HEK293 (cell line): ENCODE results near the gene AMZ1.

Experiments used
- CTCF ChIA-PET: fragments of 350-600 bp; formaldehyde crosslinking; extraction: SDS; loops from one replicate; lab custom pipeline; 2021; ENCODE audit warnings: antibody characterized with exemption; lab: Yijun Ruan, JAX
- POLR2A ChIA-PET: fragments of 300-600 bp; formaldehyde crosslinking; extraction: SDS; loops from one replicate; lab custom pipeline; 2020; ENCODE audit warnings: antibody characterized with exemption, inconsistent platforms; lab: Yijun Ruan, JAX
- H3K27ac ChIP-seq: fragments of 200-500 bp; sonication (Bioruptor generic); 2 replicates; pipeline ENCODE4 v1.5.1; 2014; ENCODE audit warnings: low read depth, low read length, control low read depth, inconsistent platforms; ENCODE audit errors: extremely low read depth
- H3K36me3 ChIP-seq, 2 experiments: fragments of 200-500 bp in 1 of 2; sonication (Bioruptor generic) in 1 of 2; 1 replicate in 1 of 2; 2 replicates in 1 of 2; pipeline ENCODE4 v1.5.1; 2014 to 2017; ENCODE audit warnings: inconsistent platforms in 2 of 2, low read length in 2 of 2; ENCODE audit not compliant: control insufficient read depth in 2 of 2, insufficient read depth in 1 of 2
- H3K4me1 ChIP-seq: fragments of 200-500 bp; sonication (Bioruptor generic); 2 replicates; pipeline ENCODE4 v1.5.1; 2014; ENCODE audit warnings: mild to moderate bottlenecking, low read length, inconsistent platforms; ENCODE audit not compliant: control insufficient read depth, insufficient read depth
- H3K4me3 ChIP-seq: 2 replicates; pipeline ENCODE4 v1.5.1; 2011; ENCODE audit warnings: low read depth, mild to moderate bottlenecking, control low read depth, low read length, moderate library complexity
- H3K9me3 ChIP-seq: fragments of 200-500 bp; sonication (Bioruptor generic); 2 replicates; pipeline ENCODE4 v1.5.1; 2014; ENCODE audit warnings: low read depth, low read length, inconsistent platforms; ENCODE audit not compliant: control insufficient read depth, insufficient read depth
- HIC1 ChIP-seq: fragments of 450-650 bp; formaldehyde crosslinking; IDR thresholded peaks from 2 replicates; pipeline ENCODE4 v1.5.1; 2016; ENCODE audit warnings: missing biosample characterization, missing genetic modification characterization
- PBX3 ChIP-seq: sonication (generic); formaldehyde crosslinking; IDR thresholded peaks from 2 replicates; pipeline ENCODE4 v1.8.1; 2022; ENCODE audit warnings: mild to moderate bottlenecking, moderate library complexity, missing genetic modification reagents
- ZBTB21 ChIP-seq: fragments of 450-650 bp; formaldehyde crosslinking; IDR thresholded peaks from 2 replicates; pipeline ENCODE4 v1.5.1; 2017; ENCODE audit warnings: missing biosample characterization, missing genetic modification characterization
- ZBTB44 ChIP-seq: fragments of 450-650 bp; IDR thresholded peaks from 2 replicates; pipeline ENCODE4 v1.5.1; 2018; ENCODE audit warnings: missing biosample characterization, mild to moderate bottlenecking, missing genetic modification characterization
- ZNF148 ChIP-seq: fragments of 450-650 bp; formaldehyde crosslinking; IDR thresholded peaks from 2 replicates; pipeline ENCODE4 v1.5.0; 2017; ENCODE audit warnings: missing biosample characterization, missing genetic modification characterization, borderline replicate concordance
- ZNF24 ChIP-seq: fragments of 450-650 bp; formaldehyde crosslinking; IDR thresholded peaks from 2 replicates; pipeline ENCODE4 v1.5.1; 2016; ENCODE audit warnings: missing biosample characterization, missing genetic modification characterization
- ZNF274 ChIP-seq, 2 experiments: fragments of 200-500 bp in 1 of 2; fragments of 450-650 bp in 1 of 2; sonication (Bioruptor generic) in 1 of 2; formaldehyde crosslinking in 1 of 2; IDR thresholded peaks; 2 replicates each; pipeline versions ENCODE4 v1.5.1 to v1.6.1; 2014 to 2016; ENCODE audit warnings: borderline replicate concordance in 1 of 2, inconsistent platforms in 1 of 2, low read length in 1 of 2, missing biosample characterization in 1 of 2, missing genetic modification characterization in 1 of 2
- ZNF362 ChIP-seq: fragments of 450-650 bp; formaldehyde crosslinking; IDR thresholded peaks from 2 replicates; pipeline ENCODE4 v1.5.1; 2016; ENCODE audit warnings: missing biosample characterization, missing genetic modification characterization
- ZNF473 ChIP-seq: fragments of 450-650 bp; formaldehyde crosslinking; IDR thresholded peaks from 2 replicates; pipeline ENCODE4 v1.5.1; 2017; ENCODE audit warnings: missing biosample characterization, missing genetic modification characterization
- ZNF488 ChIP-seq: fragments of 450-650 bp; formaldehyde crosslinking; IDR thresholded peaks from 2 replicates; pipeline ENCODE4 v1.5.1; 2016; ENCODE audit warnings: missing biosample characterization, missing genetic modification characterization
- ZNF670 ChIP-seq: fragments of 450-650 bp; formaldehyde crosslinking; IDR thresholded peaks from 2 replicates; pipeline ENCODE4 v1.5.1; 2016; ENCODE audit warnings: missing biosample characterization, missing genetic modification characterization, low read depth
- ZNF704 ChIP-seq: fragments of 450-650 bp; formaldehyde crosslinking; IDR thresholded peaks from 2 replicates; pipeline ENCODE4 v1.5.1; 2016; ENCODE audit warnings: missing biosample characterization, missing genetic modification characterization
- ZNF76 ChIP-seq: fragments of 450-650 bp; formaldehyde crosslinking; IDR thresholded peaks from 2 replicates; pipeline ENCODE4; 2016; ENCODE audit warnings: low read depth, missing biosample characterization, missing genetic modification characterization, borderline replicate concordance
- ZSCAN23 ChIP-seq: fragments of 450-650 bp; formaldehyde crosslinking; IDR thresholded peaks from 2 replicates; pipeline ENCODE4 v1.5.1; 2016; ENCODE audit warnings: missing biosample characterization, missing genetic modification characterization

The AMZ1 gene

GRCh38 chr7:2651336-2651735, 36.7 kb upstream of the AMZ1 start:
- no peak for TF ChIP-seq ZBTB44 (tag by site-specific recombination)
- TF ChIP-seq ZNF704 (tag by site-specific recombination), result no peak
- TF ChIP-seq ZNF670 (tag by site-specific recombination), result no peak
- no peak for TF ChIP-seq ZNF362 (tag by site-specific recombination)
- TF ChIP-seq ZNF473, result no peak
- no peak for TF ChIP-seq ZNF24
- TF ChIP-seq ZBTB21, result no peak
- TF ChIP-seq ZNF488 (tag by site-specific recombination), result no peak
- TF ChIP-seq ZSCAN23 (tag by site-specific recombination), result no peak
- no peak for TF ChIP-seq ZNF148 (tag by site-specific recombination)
- TF ChIP-seq PBX3 (CRISPR knock-in tag), result no peak
- no peak for TF ChIP-seq HIC1 (tag by site-specific recombination)
- TF ChIP-seq ZNF76, result no peak
- no peak for TF ChIP-seq ZNF274 (IDR thresholded peaks at IDR 0.05; ENCODE audit: low read length)
- no peak for TF ChIP-seq ZNF274 (tag by site-specific recombination; IDR thresholded peaks at IDR 0.05; ENCODE audit: borderline replicate concordance)
- no peak overlapping the region for H3K27ac ChIP-seq
- H3K9me3 ChIP-seq, result no peaks in the 10 kb centered on the region
- POLR2A ChIA-PET, result no interaction called here
- CTCF ChIA-PET, result interaction anchor here (0.5 to 1.9 kb wide), 5 partner anchors 13 to 167 kb away, joined by 3 to 7 read pairs (median 3); no protein-coding TSS in a partner anchor
- H3K4me3 ChIP-seq, result no peak overlapping the region
- H3K36me3 ChIP-seq, result peaks cover 0 to 52% of the 10 kb centered on the region in 2 experiments; a peak in 1 of 3 replicates
- no peaks in the 10 kb centered on the region for H3K4me1 ChIP-seq
